ENCODE data around the gene MRPL48.

DNA sequence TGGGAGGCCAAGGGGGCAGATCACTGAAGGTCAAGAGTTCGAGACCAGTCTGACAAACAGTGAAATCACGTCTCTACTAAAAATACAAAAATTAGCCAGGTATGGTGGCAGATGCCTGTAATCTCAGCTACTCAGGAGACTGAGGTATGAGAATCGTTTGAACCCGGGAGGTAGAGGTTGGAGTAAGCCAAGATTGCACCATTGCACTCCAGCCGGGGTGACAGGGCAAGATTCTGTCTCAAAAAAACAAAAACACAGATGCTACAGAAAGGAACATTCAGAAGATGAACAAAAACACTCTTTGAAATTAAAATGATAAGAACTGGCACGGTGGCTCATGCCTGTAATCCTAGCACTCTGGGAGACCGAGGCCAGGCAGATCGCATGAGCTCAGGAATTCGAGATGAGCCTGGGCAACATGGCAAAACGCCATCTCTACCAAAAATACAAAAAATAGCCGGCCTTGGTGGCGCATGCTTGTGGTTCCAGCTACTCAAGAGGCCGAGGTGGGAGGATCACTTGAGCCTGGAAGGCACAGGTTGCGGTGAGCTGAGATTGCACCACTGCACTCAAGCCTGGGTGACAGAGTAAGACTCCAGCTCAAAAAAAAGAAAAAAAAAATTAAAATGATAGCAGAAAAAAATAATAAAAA is 35.3 kb upstream of the MRPL48 start:
- no peak for TF ChIP-seq HDAC2 (IDR thresholded peaks at IDR 0.05; ENCODE audit: borderline replicate concordance in 1 of 2, low read depth in 2 of 2, low read length in 2 of 2)
- TF ChIP-seq, protein P1, sequence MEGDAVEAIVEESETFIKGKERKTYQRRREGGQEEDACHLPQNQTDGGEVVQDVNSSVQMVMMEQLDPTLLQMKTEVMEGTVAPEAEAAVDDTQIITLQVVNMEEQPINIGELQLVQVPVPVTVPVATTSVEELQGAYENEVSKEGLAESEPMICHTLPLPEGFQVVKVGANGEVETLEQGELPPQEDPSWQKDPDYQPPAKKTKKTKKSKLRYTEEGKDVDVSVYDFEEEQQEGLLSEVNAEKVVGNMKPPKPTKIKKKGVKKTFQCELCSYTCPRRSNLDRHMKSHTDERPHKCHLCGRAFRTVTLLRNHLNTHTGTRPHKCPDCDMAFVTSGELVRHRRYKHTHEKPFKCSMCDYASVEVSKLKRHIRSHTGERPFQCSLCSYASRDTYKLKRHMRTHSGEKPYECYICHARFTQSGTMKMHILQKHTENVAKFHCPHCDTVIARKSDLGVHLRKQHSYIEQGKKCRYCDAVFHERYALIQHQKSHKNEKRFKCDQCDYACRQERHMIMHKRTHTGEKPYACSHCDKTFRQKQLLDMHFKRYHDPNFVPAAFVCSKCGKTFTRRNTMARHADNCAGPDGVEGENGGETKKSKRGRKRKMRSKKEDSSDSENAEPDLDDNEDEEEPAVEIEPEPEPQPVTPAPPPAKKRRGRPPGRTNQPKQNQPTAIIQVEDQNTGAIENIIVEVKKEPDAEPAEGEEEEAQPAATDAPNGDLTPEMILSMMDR (IDR thresholded peaks at IDR 0.05; ENCODE audit: control extremely low read depth in 1 of 3, insufficient read depth in 1 of 3, low read depth in 1 of 3, low read length in 3 of 3): no peak
- TF ChIP-seq BRCA1 (IDR thresholded peaks at IDR 0.05; ENCODE audit: low read depth, low read length): no peak
